GM19467 (cell line): ENCODE measurements around the gene WDR55.
A peak's percentile ranks its signal among the peaks of the same experiment; 100 is the strongest.
"Not testable (repeated sequence)": the region's sequence is repeated elsewhere in the genome, so short reads cannot be mapped to it uniquely, and the experiment has no call there.

Experiments
- ATAC-seq: cut with Tn5 transposase; IDR thresholded peaks from one replicate; pipeline ENCODE4 v1.9.1; 2021; ENCODE audit warnings: mild to moderate bottlenecking, moderate library complexity; ENCODE audit not compliant: unreplicated experiment

WDR55 gene

DNA sequence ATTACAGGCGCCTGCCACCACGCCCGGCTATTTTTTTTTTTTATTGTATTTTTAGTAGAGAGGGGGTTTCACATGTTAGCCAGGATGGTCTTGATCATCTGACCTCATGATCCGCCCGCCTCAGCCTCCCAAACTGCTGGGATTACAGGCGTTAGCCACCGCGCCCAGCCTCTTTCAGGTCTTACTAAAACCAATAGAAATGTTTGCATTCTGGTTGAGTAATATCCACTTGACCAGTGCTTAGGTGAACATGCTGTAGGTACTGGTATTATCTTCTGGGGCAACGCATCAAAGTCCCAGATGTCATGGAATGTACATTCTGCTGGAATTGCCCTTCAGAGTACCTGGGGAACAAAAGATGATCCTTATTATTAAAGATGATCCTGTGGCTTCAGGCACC lies 44.1 kb downstream of the WDR55 start:
- not testable (repeated sequence) for ATAC-seq

GRCh38 chr5:140710899-140711552 lies 46.3 kb downstream of the WDR55 start:
- ATAC-seq = peak; percentile 87

DNA sequence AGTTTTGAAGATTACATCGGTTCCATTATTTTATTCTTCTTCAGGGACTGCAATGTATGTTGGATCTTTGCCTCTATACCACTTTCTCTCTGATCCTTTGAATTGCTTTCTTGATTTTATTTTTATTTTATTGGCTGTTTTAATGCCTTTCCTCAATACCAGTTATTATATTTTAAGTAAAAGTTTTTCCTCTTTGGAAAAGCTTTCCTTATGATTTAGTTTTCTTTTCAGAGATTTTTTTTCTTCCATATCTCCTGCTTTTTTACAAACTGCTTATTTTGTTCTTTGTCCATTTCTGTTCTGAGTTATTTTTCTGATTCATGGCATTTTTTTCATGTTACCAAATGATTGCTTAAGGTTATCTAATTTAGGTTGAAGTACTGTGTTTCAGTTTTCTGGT lies 47.1 kb downstream of the WDR55 start:
- no peak for ATAC-seq

GRCh38 chr5:140713562-140714094 lies 48.9 kb downstream of the WDR55 start:
- ATAC-seq = no peak

DNA sequence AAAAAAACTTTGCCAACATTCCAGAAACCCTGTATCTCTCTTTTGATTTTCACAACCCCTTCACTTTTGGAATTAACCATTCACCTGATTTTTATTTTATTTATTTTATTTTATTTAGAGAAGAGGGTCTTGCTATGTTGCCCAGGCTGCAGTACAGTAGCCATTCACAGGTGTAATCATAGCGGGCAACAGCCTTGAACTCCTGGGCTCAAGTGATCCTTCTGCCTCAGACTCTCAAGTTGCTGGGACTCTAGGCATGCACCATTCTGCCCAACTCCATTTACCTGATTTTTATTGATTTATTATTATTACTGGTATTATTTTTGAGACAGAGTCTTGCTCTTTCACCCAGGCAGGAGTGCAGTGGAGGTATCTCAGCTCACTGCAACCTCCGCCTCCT lies 51.5 kb downstream of the WDR55 start:
- ATAC-seq = not testable (repeated sequence)

GRCh38 chr5:140718266-140718592 lies 53.5 kb downstream of the WDR55 start:
- no peak for ATAC-seq

GRCh38 chr5:140720738-140721137 lies 56.0 kb downstream of the WDR55 start:
- ATAC-seq = not testable (repeated sequence)

GRCh38 chr5:140721395-140721794 lies 56.7 kb downstream of the WDR55 start:
- not testable (repeated sequence) for ATAC-seq
